Astrocyte of the spinal cord (primary cell): Measurements from ENCODE around the gene ECM1.

Experiments
- DNase-seq: peaks from one replicate; pipeline ENCODE4 v3.0.0; 2011; ENCODE audit warnings: low read depth, low spot score
- H3K4me3 ChIP-seq: 2 replicates; pipeline ENCODE4 v1.5.1; 2011; ENCODE audit warnings: low read depth, mild to moderate bottlenecking, low read length, moderate library complexity
- CTCF ChIP-seq: IDR thresholded peaks from 2 replicates; pipeline ENCODE4 v1.5.1; 2012; ENCODE audit warnings: low read depth, mild to moderate bottlenecking, low read length, inconsistent platforms
- in situ Hi-C: cut with HindIII; loops from 2 replicates; pipeline ENCODE4 v1.10.0; 2017; ENCODE audit warnings: low sequenced_read_pairs

Gene ECM1

GRCh38 chr1:150484861-150485260 is 23.0 kb upstream of the ECM1 start:
- no peak overlapping the region for H3K4me3 ChIP-seq
- in situ Hi-C loops: no loop called here
- DNase-seq: peak; percentile 32
- peak; percentile 34 for TF ChIP-seq CTCF

- DNase-seq: peak; percentile 99
- H3K4me3 ChIP-seq: peak within 1 kb of the TSS; percentile 94
- TF ChIP-seq CTCF: peak; percentile 4
- in situ Hi-C loops: no loop called here
Observed at GRCh38 chr1:150486966-150487762, 20.7 kb upstream of the ECM1 start, which contains the start of gene TARS2. Gene TARS2 (plus strand): TSS chr1:150487419. CDS start chr1:150487451, 32 bp downstream.

GRCh38 chr1:150487763-150488115 is 20.2 kb upstream of the ECM1 start:
- no peak for TF ChIP-seq CTCF
- no peak for DNase-seq
- in situ Hi-C loops: no loop called here
- H3K4me3 ChIP-seq: peak overlapping the region; percentile 94

GRCh38 chr1:150493175-150493574 is 14.7 kb upstream of the ECM1 start:
- no peak for TF ChIP-seq CTCF
- DNase-seq: no peak
- in situ Hi-C loops: no loop called here
- no peak overlapping the region for H3K4me3 ChIP-seq

DNA sequence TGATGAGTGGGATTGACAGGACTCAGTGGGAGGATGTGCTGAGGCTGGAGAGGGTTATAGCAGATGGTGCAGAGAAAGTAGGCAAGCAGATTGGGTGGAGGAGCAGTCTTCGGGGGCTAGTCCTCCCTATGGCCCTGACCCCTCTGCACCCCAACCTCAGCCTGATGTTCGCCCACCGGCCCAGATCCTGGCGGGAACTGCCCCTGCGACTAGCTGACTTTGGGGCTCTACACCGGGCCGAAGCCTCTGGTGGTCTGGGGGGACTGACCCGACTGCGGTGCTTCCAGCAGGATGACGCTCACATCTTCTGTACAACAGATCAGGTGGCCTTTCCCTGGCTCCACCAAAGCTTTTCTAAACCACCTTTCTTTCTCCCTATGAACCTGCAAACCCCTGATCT is 9.6 kb upstream of the ECM1 start:
- TF ChIP-seq CTCF: no peak
- in situ Hi-C loops: no loop called here
- DNase-seq: no peak
- H3K4me3 ChIP-seq: no peak overlapping the region

DNA sequence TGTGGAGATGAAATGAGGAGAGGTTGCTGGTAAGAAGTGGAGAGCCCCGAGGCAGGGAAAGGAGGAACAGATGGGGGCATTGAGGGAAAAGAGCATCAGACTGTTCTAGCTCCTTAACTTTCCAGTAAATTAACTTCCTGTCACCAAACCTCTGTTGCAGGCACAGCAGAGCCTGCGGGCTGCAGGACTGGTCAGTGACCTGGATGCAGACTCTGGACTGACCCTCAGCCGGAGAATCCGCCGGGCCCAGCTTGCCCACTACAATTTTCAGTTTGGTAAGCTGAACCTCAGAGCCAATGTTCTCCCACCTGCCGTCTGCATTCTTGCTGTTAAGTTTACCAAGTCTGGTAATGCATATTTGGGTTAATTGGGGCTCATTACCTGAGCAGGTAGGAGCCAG is 2.5 kb upstream of the ECM1 start:
- DNase-seq: no peak
- in situ Hi-C loops: no loop called here
- TF ChIP-seq CTCF: no peak

More for the DNA sequence above, 2.5 kb upstream of the ECM1 start:
- no peak overlapping the region for H3K4me3 ChIP-seq
